NOMO-1 treated with DMSO at 0.1 percent for 48 hours (cell line): ENCODE results near the gene CAPN7.

Experiments used
- DNase-seq: peaks from one replicate; lab custom pipeline; 2025; ENCODE audit not compliant: unreplicated experiment; lab: John Stamatoyannopoulos, UW

The CAPN7 gene

GRCh38 chr3:15243822-15244482 lies 37.9 kb downstream of the CAPN7 start:
- no peak for DNase-seq

GRCh38 chr3:15246186-15246585 lies 40.1 kb downstream of the CAPN7 start:
- DNase-seq = no peak

- no peak for DNase-seq
Measured at GRCh38 chr3:15253023-15253697, 47.1 kb downstream of the CAPN7 start.

- DNase-seq = no peak
Measured at GRCh38 chr3:15255215-15255614, 49.2 kb downstream of the CAPN7 start.

GRCh38 chr3:15256861-15257341 lies 50.9 kb downstream of the CAPN7 start:
- no peak for DNase-seq

DNA sequence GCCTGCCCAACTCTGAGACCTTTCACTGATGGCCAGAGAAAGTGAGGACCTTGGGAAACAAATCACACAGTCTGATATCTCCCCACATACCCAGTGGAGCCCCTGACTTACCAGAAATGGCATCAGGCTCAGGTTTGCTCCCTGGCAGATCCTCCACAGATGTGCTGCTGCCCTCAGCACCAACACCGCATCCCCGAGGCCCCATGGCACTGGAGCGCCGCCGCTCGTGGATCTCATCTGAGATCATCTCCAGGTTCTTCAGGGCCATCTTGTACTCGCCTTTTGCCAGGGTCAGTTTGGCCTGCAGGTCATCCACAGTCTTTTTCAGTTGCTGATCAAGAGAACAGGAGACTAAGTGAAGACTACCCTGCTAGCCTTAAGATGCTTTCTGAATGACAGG lies 52.7 kb downstream of the CAPN7 start:
- no peak for DNase-seq

- DNase-seq = no peak
Measured at GRCh38 chr3:15260531-15260930, 54.5 kb downstream of the CAPN7 start.

DNA sequence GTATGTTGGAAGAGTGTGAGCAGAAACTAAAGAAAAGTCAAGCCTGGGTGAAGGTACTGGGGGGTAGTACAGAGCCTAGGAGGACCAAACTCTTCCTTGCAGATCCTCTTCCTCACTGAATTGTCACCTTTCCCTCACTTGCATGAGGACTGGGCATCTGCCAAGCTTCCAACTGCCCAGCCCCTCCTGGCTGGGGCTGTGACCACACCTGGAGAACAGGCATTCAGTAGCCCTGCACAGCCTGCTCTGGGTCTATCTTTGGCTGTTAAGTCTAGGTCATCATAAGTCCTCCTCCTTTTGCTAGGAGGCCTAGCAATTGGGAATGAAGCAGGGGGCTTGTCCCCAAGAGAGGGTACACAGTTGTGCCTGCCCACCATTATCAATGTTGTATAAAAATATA lies 55.2 kb downstream of the CAPN7 start:
- DNase-seq = no peak

- DNase-seq = no peak
Measured at GRCh38 chr3:15262021-15262420, 56.0 kb downstream of the CAPN7 start.

DNA sequence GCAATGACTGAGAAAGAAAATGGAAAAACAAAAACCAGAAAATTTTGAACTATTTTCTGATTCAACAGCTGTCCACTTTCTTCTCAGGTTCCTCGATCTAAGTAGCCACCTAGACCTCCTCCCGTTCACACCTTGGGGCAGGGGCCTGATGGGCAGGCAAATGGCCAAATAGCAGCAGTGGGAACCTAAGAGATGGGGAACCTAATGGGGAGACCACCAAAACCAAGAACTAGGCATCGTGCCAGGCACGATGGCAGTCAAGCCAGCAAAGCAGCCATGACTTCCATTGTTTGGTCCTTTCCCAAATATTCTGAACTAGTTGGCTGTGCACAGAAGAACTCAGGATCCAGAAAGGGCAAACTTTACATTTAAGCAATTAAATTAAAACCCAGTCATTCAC lies 57.1 kb downstream of the CAPN7 start:
- no peak for DNase-seq

DNA sequence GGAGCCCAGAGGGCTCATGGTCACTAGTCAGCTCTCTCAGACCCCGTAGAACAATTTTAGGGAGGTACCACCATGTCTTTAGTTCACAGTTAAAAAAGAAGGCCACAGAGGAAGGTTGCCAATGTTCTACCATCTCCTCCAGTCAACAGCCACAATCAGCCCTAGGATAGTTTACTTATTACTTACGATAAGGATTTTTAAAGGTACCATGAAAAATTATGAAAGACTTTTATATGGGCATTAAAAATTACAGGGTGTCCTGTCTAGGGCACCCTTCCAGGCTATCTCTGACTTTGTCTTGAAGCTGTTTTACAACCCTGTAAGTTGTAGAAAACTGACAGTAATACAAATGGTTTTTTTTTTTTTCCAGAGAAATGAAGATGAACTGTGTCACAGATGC lies 57.9 kb downstream of the CAPN7 start:
- no peak for DNase-seq

DNA sequence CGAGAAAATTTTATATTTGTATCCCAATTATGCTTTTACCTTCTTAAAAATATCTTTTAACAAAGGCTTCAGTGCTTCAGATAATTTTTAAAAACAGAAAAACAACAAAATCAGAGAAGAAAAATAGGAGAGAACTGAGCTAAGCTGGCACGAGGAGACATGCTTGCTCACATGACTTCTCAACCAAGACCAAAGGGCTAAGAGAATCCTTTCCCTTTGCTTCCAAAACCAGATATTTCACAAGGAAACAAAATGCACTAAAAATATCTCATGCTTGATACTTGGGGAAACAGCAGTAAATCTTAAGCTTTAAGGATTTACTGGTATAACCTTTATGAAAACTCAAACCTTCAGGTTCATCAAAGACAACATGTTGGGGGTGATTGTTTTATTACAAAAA lies 58.4 kb downstream of the CAPN7 start:
- no peak for DNase-seq

DNA sequence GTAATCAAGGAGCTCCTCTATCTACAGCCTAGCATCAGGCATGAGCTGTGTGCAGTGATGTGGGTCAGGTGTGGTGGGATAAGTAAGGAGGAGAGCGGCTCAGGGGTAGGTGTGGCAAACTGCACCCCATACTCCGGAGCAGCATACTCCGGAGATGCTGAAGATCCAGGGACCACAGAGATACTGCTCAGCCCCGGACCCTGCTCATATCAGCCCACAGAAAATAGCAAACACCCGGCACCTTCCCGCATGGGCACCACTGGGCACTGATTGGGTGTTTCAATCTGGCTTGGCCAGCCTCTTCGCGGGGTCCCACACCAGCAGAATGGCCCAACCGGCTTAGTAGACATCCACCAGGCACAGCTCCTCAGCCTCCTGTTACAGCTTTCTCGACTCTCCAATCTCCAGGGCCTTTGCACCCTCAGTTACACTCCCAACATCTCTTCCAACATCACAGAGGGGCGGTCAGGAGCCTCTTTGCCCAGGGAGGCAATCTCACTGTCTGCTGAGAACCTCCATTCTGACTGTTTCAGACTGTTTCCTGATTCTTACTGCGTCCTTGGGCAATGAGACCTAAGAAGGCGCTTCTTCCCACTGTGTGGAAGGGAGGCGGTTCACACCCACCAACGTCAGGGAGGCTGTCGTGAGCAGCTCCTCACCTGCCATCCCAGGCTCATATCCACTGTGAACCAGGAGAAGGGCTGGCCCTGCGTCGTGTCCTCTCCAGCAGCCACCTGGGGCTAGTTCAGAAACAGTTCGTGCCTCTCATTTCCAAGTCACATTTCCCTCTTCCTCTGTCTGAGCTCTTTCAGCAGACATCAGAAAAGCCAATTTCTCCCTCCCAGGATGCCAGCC lies 59.8 kb downstream of the CAPN7 start:
- no peak for DNase-seq

- DNase-seq = no peak
Measured at GRCh38 chr3:15266510-15267376, 60.7 kb downstream of the CAPN7 start.

DNA sequence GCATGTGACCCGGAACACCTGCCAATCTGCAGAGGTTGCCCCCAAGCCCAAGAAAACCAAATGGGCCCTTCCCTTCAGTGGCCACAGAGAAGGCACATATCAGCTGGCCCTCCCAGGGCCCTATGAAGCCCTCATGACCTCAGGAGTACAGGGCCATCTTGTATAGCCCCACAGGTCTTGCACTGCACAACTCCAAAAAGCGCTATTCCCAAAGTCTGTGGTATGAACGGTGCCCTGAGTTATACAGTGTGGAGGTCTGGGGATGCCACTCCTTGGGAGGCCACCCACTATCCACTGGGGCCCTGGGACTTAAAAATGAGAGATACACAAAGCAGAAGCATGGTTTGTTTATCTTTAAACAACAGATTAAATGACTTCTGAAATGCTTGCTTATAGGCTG lies 61.5 kb downstream of the CAPN7 start:
- DNase-seq = no peak

DNA sequence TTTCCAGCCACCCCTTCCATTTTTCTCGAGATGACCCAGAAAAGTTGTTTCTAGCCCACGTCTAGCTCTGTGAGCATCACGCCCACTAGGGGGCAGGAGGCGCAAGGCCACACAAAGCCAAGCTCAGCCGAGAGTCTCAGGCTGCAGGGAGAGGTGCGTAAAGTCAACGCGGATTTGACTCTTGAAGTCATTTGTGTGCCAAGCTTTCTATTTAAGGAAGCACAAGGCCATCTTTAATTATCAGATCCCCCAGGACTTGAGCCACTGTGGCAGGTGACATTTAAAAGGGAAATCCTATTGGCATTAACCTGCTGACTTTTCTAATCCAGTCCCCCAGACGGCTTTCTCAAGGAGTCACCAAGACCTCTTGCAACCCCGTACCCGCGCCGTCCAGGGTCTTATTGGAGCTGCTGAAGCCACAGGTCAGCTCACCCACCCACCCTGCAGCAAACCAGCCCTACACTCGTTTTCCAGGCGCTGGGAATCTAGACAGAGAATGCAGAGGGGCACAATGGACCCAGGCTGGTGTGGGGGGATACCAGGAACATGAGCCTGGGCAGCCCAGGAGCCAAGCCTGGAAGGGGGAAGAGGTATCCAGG lies 62.1 kb downstream of the CAPN7 start:
- DNase-seq = peak; percentile 86

DNA sequence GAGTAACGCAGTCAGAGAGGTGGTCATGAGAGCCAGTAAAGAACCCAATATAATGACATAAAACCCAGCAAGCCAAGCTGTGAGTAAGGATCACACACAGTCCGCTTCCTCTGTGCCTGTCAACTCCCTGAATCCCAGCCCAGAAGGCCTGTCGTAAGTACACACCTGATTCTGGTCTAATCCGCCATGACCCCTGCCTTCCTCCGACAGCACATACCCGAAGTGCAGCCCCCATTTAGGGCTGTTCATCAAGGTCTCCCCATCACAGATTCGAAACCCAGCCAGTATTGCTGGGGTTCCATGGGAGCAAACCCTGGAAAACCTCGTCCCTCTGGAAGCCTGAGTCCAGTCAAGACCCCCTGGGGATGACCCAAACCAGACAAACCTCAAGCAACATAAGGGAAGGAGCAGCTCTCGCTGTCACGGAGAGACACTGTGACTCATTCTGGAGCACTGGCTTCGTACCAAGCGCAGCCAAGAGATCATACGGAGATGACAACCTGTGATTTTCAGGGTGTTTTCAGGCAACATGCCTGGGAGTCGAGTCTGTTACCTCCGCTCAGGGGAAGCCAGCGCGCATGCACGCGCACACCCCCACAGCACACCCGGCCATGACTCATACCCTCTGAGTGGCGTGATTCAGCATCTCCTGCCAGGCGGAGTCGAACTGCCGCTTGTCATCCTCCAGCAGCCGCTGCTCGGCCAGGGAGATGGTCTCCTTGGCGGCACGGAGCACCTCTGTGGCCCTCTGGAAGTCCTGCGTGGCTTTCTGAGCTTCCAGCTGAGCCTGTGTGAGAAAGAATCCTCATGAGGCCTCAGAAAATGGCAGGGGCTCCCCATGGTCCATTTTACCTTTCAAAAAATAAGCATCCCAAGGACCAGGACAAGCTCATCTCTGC lies 63.3 kb downstream of the CAPN7 start:
- peak; percentile 94 for DNase-seq

DNA sequence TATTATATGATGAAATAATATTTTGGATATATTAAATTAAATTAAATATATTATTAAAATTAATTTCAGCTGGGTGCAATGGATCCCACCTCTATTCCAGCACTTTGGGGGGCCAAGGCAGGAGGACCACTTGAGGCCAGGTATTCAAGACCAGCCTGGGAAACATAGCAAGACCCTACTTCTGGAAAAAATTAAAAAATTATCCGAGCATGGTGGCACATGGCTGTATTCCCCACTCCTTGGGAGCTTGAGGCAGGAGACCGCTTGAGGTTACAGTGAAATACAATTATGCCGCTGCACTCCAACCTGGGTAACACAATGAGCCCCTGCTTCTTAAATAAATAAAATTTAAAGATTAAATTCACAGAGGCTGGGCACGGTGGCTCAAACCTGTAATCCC lies 65.0 kb downstream of the CAPN7 start:
- DNase-seq = no peak

DNA sequence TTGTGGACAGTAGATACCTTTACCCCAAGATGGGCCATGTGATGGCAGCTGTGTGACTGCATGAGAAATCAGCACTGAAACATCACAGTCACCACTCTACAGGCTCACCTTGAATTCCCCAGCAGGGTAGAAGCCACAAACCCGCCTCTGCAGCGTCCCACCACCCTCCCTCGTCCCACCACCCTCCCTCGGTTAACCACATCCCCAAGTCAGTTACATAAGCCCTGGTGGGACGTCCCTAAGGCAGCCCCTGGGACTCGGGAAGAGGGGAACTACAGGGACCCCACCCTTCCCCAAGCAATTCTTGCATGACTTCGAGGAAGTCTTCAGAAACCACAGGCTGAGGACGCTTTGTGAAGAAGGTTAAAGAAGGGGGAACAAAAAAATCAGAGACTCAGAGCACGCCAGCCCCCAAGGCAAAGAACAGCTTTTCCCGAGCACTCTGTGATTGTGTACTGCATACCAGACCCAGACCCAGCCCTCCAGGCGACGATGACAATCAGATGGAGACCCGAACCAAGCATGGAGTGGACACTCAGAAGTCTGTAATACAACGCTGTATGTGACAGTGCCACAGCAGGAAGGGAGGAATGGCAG lies 65.8 kb downstream of the CAPN7 start:
- DNase-seq = peak; percentile 93
